NCI-H774 (cell line): ENCODE data around the gene ANKRD17.

Experiments used
- DNase-seq: peaks from one replicate; lab custom pipeline; 2025; lab: John Stamatoyannopoulos, UW

Gene ANKRD17

DNA sequence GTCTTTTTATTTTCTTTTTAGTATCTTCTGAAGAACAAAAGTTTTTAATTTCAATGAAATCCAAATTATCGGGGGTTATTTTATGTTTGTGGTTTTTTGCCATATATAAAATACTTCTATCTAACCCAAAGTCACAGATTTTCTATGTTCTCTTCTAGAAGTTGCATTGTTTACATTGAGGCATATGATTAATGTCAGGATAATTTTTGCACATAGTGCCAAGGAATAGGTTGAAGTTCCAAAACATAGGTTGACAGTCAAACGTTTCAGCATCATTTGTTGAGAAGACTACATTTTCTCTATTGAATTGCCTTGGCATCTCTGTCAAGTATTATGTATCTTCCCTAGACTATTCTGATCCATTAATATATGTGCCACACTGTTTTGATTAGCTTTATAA is 64.5 kb downstream of the ANKRD17 start:
- DNase-seq = no peak

DNA sequence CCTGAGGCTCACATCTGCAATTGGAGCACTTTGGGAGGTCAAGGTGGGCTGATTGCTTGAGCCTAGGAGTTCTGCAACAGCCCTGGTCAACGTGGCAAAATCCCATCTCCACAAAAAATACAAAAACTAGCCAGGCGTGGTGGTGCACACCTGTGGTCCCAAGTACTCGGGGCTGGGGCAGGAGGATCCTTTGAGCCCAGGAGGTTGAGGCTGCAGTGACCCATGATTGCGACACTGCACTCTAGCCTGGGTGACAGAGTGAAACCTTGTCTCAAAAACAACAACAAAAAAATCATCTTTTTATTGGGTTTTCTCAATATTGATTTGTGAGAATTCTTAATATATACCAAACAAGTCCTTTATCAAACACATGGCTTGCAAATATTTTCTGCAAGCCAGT is 64.9 kb downstream of the ANKRD17 start:
- no peak for DNase-seq

DNA sequence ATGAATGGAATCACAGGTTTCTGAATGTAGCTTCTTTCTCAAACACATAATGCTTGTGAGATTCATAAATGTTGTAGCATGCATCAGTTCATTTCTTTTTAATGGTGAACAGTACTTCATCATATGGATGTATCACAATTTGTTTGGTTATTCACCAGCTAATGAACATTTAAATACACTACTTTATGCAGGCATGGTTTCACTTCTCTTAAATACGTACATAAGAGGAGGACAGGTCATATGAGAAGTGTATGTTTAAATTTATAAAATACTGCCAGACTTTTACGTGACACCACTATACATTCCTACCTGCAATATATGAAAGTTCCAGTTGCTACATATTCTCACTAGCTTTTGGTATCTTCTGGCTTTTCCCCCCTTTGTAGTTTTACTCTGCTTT is 65.4 kb downstream of the ANKRD17 start:
- no peak for DNase-seq

DNA sequence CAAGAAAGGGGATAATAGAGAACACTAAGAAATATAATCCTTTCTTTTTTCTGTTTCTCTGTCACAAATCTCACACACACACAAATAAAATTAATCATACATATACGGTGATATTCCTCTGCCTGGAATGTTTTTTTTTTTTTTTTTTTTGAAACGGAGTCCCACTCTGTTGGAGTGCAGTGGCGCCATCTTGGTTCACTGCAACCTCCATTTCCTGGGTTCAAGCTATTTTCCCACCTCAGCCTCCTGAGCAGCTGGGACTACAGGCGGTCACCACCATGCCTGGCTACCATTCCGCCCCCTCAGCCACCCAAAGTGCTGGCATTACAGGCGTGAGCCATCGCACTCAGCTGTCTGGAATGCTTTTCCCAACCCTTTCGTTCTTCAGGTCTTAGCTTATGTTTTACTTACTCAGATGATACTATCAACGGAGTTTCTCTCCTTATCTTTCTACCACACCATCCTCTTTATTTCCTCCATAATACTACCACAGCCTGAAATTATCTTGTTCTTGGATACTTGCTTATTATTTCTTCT is 69.3 kb downstream of the ANKRD17 start:
- no peak for DNase-seq

DNA sequence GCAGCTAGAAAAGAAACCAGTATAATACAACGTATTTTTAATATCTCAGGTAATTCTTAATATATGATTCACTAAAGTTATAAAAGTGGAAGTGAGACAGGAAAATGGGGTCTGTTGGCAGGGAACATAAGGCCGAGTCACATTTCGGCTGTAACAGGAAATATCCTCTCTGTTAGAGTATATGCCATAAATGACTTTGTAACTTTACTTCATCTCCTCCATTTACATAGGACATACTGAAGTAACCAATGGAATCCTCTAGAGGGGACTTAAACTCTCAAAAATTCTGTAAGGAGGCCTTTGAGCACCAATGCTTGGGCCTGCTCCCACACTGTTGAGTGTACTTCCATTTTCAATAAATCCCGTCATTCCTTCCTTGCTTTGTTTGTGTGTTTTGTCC is 71.3 kb downstream of the ANKRD17 start:
- no peak for DNase-seq

DNA sequence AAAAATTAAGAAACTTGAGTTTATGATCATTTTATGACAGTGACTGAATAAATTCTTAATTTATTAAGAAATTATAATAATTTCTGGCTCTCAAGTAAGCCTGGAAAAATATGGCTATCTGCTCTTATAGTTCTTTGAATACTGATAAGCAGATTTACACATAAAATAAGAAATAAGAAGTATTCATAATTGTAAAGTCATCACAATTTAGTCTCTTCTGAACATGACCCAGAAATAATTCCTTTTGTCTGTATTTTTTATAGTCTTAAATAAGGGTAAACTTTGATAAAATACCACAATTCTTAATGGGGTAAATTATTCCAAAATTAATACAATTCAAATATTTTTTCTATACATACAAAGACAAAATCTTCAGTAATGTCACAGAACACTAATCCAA is 72.7 kb downstream of the ANKRD17 start:
- DNase-seq = no peak

DNA sequence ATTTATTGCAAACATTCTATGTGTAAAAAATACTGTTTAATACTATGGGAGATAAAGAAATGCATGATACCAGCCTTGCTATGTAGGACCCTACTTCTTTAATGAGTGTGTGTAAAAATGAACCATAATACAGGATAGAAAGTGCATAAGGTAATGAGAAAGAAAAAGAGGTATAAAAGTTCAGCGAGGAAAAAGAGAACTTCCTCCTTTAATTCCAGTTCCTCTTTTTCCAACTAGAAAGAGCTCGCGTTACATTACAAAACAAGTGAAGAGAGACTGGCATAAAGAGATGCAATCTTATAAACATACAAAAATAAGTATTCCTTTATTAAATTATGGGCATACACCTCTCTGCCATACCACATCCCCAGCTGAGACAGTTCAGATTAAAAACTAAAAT is 77.4 kb downstream of the ANKRD17 start:
- no peak for DNase-seq

DNA sequence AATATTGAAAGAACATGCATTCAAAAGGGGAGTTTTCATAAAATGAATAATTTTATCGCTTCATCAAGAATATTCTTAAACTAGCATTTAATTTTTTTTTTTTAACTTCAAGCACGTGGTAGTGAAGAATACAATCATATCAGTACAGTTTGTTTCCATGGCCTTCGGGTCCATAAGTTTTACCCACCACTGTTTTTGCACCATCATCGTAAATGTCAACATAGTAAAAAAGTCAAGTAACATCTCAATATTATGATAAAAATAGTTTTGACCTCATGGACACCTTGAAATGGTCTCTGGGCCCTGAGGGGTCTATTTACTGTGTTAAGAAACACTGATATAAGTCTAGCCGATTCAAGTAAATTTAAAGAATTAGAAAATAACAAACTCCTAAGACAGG is 80.2 kb downstream of the ANKRD17 start:
- no peak for DNase-seq

DNA sequence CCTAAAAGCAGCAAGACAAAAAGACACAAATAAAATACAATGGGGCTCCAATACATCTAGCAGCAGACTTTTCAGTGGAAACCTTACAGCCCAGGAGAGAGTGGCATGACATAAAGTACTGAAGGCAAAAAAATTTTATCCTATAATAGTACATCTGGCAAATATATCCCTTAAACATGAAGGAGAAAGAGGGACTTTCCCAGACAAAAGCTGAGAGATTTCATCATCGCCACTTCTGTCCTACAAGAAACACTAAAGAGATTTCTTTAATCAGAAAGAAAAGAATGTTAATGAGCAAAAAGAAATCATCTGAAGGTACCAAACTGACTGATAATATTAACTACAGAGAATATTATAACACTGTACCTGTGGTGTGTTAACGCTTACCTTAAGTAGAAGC is 86.4 kb downstream of the ANKRD17 start:
- DNase-seq = no peak

DNA sequence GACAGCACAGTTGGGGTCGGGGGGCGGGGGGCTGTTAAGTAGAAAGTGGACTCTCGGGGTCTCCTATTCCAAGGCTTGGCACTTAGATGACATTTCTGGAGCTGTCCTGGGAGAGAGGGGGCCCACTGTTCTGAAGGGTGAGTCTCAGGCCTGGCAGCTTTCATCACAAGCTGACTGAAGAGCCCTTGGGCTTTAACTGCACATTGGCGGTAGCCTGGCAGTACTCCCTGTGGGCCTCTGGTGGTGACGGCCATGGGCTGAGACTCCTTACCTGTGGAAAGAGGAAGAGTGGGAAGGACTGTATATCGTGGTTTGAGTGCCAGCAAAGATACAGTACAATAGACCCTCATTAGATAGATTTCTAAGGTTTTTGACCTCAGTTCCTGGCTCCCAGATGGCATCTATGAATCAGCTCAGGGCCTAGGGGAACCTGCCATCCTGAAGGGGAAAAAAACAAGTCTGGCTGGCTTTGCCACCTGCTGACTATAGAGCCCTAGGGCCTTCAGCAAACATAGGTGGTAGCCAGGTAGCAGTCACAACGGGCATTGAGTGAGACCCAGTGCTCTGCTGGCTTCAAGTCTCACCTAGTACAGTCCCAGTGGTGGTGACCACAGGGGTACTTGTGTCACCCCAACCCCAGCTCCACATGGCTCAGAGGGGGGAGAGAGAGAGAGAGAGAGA is 87.9 kb downstream of the ANKRD17 start:
- no peak for DNase-seq

DNA sequence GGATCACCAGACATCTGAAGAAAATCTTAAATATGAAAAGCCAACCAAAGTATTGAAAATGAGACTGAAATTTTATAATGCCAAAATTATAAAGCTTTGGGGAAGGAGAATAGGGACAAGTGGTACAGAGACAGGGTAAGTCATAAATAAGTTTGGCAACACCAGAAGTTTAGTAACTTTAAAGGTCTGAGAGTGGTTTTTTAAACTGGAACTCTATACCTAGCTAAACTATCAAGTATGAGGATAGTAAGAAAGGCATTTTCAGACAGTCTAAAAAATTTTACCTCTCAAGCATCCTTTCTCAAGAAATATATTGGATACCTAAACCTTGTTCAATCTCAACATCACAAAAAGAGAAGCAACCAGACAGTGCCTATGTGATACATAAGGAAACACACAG is 92.4 kb downstream of the ANKRD17 start:
- DNase-seq = no peak

DNA sequence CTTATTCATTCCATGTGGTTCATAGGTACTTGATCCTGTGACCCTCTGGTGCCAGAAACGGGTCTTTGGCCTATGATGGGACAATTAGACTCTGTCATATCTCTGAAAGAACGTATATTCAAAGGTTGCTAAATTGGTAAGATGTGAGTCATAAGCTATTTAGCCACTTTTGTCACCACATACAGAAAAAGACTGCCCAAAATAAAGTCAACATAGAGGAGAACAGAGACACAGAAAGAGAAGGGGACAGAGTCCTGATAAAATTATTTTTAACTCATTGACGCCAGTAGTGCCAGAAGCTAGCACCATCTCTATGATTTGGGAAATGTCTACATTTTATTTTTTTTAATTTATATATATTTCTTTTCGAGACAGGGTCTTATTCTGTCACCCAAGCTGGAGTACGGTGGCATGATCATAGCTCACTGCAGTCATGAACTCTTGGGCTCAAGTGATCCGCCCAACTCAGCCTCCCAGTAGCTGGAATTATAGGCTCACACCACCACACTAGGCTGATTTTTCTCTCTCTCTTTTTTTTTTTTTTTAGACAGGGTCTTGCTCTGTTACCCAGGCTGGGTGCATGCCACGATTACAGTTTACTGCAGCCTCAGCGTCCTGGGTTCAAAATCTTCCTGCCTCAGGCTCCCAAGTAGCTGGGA is 96.9 kb downstream of the ANKRD17 start:
- DNase-seq = no peak

DNA sequence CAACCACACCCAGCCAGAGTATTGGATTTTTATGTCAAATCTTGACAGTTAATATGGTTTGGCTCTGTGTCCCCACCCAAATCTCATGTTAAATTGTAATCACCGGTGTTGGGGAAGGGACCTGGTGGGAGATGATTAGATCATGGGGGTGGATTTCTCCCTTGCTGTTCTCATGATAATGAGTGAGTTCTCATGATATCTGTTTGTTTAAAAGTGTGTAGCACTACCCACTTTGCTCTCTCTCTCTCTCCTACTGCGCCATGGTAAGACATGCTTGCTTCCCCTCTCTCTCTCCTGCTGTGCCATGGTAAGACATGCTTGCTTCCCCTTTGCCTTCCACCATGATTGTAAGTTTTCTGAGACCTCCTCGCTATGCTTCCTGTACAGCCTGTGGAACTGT is 102.2 kb downstream of the ANKRD17 start:
- DNase-seq = no peak

DNA sequence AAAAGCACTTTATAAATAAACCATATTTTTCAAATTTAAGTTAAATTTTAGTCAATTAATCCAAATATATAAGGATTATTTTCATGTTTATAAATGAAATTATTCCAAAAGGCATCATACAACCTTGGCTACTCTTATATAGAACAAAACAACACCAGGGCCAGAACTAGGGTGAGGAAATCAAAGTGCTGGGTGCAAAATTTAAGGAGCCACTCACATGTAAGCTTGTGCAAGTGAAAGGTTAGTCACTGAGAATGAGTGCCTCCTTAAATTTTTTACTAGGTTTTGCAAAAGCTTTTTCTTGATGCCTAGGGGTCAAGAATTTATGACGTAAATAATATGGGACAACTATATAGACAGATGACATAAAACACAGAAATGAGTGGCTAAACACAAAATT is 105.7 kb downstream of the ANKRD17 start:
- DNase-seq = no peak

DNA sequence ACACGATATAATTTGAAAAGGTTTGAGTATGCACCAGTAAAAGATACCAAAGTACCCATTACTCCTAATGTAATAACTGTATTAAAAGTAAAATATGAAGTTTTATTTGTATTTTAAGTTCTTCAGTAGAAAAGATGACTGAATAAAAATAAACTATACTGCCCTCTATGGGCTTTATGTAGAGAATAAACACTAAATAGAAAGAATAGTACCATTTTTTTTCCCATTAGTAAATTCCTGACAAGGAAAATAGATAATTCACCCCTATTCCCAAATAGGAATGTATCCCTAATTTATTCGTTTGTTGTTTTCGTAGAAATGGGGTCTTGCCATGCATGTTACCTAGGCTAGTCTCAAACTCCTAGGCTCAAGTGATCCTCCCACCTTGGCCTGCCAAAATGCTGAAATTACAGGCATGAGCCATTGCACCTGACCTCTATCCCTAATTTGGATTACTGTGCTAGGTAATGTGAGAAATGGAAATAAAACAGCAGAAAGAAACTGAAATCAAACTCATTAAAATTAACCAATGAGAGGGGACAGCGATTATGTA is 115.5 kb downstream of the ANKRD17 start:
- no peak for DNase-seq

DNA sequence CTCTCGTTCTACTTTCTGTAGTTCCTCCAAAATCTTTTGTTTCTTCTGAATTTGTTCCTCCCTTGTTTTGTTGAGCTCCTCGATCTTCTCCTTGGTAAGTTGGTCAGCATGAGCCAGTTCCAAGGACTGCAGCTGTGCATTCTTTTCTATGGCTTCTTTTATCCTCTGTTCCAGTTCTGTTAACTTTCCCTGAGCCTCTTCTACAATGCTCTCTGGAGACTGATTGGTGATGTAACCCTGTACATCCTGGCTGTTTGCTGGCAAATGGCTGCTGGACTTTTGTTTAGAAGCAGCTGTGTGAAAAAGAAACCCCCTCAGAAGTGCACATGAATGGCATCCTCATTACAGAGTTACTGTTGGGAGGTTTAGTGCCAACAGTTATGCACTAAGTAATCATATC is 118.6 kb downstream of the ANKRD17 start:
- no peak for DNase-seq

DNA sequence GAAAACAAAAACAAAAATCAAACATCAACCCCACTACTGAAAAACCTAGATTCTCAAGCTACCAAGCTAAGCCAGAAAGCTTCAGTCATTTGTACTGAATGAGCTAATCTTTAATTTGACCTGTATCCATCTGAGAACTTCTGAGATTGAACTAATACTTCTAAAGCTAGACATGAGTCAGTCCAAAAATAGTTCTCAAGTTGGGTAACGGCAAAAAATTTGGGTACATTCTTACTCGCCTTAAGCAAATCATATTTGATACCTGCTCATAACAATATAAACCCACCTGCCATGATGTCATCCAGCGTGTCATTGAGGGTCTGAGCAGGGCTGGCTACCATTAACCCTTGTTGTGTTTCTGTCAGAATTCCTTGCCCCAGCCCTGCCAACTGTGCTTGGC is 119.4 kb downstream of the ANKRD17 start:
- DNase-seq = no peak

DNA sequence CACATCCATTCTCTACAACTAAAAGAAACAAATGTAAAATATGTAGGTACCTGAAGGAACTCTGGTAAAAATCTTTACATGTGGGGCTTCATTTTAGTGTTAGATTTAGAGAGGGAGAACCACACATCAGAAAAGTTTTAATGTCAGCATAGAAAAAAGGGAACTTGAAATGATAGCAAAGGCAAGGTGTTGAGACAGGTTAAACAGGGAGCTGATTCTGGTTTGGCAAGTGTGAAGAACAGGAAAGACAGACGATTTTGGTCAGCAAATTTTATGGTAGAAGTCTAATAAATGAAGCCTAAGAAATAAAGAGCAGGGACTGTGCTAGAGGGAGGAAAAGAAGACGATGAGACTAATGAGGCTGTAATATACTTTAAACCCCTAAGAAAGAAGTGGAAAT is 121.5 kb downstream of the ANKRD17 start:
- no peak for DNase-seq

DNA sequence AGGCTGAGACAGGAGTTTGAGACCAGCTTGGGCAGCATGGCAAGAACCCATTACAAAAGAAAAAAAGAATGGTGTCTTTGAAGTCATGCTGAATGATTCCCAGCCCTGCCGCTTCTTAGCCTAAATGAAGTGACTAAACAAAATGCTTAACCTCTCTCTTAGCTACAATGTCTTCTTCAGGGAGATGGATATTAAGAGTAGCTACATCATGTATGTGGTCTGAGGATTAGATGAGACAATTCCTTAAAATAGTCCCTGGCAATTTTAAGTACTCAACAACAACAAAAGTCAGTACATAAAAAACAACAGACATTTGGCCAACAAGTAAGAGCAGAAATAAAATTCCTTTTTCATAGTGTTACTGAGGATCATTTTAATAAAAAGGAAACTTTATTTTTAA is 124.8 kb downstream of the ANKRD17 start:
- no peak for DNase-seq

DNA sequence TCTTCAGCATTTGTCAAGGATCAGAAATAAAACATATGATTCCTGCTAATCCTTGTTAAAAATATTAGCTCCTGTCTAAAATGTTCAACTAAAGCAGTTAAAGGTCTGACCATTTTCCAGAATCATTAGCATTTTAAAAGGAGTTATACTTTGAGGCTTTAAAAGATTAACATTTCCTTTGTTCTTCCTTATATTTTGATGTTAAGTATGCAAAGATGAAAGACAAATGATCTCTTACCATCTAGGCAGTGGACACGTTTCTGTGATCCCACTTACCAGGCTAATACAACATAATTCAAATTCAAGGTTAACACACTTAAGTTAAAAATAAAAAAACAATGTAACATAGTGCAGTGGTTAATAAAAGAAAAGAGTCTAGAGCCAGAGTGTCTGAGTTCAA is 127.3 kb downstream of the ANKRD17 start:
- no peak for DNase-seq

DNA sequence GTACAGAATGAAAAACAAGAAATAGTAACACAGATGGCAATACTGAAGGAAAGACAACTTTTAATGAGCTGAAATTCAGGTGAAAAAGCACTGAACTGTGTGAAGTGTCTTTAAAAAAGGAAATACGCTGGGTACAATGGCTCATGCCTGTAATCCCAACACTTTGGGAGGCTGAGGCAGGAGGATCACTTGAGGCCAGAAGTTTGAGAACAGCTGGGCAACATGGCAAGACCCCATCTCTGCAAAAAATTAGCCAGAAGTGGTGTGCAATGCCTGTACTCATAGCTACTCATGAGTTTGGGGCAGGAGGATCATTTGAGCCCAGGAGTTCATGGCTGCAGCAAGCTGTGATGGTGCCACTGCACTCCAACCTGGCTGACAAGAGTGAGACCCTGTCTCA is 129.3 kb downstream of the ANKRD17 start:
- no peak for DNase-seq

DNA sequence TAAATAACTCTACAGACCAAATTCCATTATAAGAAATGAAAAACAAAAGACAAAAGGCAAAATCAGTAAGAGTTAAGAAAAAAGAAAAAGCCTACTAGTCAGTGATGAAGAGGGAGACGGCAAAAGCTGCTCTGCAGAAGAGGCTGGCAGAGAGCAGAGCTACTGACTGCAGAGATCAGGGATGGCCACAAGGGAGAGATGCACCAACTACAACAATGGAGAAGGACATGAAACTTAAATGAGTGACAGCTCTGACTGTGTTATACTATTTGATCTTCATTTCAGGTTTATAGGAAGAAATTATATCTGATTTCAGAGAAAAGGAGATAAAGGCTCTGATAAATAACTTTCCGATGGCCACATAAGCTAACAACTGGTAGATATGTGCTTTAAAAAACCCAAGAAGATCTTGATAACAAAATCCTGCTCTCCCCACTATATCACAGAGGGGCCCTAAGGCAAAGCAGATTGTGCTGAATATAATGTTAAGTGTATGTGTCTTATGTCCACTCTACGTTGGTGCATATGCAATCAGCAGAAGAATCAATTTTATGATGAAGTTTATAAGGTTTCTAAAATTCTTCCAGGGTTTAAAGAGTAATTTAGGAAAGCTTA is 130.7 kb downstream of the ANKRD17 start:
- DNase-seq = no peak

DNA sequence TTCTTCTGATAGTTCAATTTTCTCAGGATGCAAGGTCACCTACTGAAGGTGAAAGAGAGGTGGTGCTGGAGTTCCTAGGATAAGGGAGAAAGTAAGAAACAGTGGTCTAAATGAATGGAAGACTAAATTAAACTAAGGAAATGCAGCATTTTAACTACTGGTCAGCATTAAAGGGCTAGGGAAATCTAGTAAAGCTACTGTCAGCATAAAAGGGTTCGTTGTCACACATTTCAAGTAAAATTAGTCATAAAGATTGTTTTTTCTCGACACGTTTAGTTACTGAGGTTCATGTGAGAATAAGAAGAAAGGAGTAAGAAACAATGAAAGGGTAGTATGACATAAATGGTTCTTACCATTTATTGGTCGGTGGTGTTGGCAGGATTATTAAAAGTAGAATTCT is 149.1 kb downstream of the ANKRD17 start:
- DNase-seq = no peak
